Ramos (cell line): ENCODE data around the gene CREB3L1.

ENCODE experiments used
- in situ Hi-C: fragments of 300-500 bp; cut with MboI; formaldehyde crosslinking; loops from one replicate; pipeline ENCODE4 v1.14.3; 2022; ENCODE audit warnings: low sequenced_read_pairs; ENCODE audit not compliant: unreplicated experiment

The CREB3L1 gene

GRCh38 chr11:46337626-46338345, 60.3 kb downstream of the CREB3L1 start:
- in situ Hi-C loops, result no loop called here

DNA sequence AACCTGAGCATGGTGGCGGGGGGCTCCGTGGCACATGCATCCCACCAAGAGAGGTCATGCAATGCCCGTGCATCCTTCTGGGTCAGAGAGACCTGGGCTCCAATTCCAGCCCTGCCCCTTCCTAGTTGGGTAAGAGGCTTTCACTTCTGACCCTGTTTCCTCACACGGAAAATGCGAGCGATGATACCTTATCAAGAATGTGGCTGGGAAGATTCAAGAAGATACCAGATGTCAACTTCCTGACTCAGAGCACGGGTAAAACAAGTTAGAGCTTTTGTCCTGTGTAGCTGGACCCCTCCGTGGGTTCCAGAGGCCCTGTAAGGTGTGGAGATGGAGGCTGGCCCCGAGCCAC, 61.1 kb downstream of the CREB3L1 start:
- in situ Hi-C loops, result no loop called here

- in situ Hi-C loops, result no loop called here
These were observed 61.7 kb downstream of the CREB3L1 start for GRCh38 chr11:46338988-46339666.

DNA sequence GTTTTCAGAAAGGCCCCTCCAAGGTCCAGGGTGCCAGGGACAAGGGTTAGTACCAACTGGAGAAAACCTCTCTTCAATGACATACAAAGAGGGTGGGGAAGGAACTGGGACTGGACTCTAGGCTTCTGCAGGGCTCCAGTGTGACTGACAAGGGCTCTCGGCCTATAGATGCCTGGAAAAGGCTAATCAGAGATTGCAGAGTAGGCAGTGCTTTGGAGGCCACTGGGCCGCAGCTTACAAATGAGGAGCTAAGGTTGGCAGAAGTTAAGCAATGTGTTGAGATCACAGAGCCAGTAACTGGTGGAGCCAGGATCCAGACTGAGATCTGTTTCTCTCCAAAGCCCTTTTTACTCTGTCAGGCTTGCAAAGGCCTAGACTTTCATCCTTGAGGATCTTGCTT, 62.4 kb downstream of the CREB3L1 start:
- in situ Hi-C loops, result no loop called here

- in situ Hi-C loops, result no loop called here
These were observed 64.0 kb downstream of the CREB3L1 start for GRCh38 chr11:46341454-46341853.

GRCh38 chr11:46342239-46342638, 64.8 kb downstream of the CREB3L1 start:
- in situ Hi-C loops, result no loop called here

DNA sequence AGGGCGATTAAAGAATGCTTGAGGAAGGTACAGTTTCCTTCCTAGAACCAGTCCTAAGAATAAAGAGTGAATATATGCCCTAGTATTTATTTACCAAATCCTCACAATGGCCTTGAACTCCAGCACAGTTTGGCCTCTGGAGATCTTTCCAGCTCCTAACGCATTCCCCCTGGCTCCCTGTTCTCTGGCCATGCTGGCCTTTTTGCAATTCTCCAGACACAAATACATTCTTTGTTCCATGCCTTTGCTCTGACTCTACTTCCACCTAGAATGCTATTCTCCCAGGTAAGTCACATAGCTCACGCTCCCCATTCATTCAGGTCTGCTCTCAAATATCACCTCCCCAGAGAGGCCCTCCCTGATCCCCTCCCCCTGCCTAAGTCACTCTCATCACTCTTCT, 66.1 kb downstream of the CREB3L1 start:
- in situ Hi-C loops, result no loop called here

GRCh38 chr11:46345131-46345597, 67.7 kb downstream of the CREB3L1 start:
- in situ Hi-C loops, result no loop called here

- in situ Hi-C loops, result no loop called here
These were observed 68.5 kb downstream of the CREB3L1 start for GRCh38 chr11:46345881-46346484.

DNA sequence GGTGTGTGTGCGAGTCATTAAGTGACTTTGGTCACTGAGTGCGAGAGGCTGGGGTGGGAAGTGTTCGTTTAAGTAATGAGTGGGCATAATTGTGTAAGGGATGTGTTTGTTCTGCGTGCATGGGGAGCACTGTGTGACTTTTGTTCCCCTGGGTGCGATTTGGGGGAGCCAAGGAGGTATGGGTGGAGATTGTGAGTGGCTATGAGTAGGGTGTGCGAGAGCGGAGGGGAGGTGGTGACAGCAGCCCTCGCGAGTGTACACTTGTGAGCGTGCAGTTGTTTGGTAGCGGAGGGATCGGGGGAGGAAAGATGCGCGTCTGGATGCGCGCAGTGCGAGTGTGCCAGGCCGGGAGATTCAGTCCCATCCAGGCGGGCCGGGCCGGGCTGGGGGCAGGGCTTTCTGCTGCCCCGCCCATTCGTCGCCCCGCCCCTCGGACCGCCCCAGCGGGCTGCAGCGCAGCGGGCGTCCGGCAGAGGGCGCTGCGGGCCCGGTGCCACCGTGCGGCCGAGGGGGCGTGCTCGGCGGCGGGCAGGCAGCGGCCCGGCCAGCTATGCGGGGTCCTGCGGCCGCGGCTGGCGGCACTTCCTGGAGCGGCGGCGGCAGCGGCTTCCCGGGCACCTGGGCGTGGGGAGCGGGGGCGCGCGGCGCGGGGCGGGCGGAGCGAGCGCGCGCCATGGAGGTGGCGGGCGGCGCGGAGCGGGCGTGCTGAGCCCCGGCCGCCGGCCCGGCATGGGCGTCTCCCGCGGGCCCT, 69.6 kb downstream of the CREB3L1 start, which contains the start of gene DGKZ:
TSS of gene DGKZ (plus strand) at position 578 of the 751 bp plus-strand sequence. CDS start 197 bp downstream, outside the sequence.
- in situ Hi-C loops, result no loop called here

- in situ Hi-C loops, result no loop called here
These were observed 70.3 kb downstream of the CREB3L1 start for GRCh38 chr11:46347637-46348311.

DNA sequence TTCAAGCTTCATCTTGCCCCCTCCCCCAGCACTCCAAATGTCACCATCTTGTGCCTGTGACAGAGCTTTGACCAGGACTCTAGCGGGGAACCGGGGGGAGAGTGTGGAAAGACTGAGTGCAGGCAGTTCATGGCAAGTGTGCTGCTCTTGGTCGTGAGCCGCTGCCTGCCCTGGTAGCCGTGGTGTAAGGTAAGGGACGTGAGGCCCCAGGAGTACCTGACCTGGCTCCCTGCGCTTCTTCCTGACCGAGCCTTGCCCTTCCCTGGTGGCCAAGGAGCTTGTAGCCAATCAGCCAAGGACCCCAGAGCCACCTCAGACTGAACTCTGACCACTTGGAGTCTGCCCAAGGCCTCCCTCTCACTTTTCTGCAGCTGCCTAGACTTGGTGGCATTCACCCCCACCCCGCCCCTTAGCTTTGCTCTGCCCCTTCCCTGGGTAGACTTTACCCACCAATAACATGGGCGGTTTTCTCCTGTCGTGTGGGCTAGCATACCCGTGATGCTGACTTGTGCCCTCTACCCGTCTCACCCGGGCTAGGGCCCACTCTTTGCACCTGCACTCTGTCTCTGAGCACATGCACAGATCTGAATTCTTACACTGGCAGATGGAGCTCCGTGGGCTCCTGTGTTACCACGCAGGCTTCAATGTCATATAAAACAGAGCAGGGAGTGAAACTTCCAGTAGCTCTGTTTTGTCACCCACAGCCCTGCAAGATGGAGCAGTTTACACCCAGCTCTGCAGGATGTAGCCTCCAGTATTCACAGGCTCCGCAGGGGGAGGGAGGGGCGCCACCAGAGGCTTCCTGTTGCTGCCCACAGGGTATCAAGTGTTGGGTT, 71.3 kb downstream of the CREB3L1 start:
- in situ Hi-C loops, result no loop called here

- in situ Hi-C loops, result no loop called here
These were observed 73.2 kb downstream of the CREB3L1 start for GRCh38 chr11:46350695-46351094.

- in situ Hi-C loops, result no loop called here
These were observed 73.7 kb downstream of the CREB3L1 start for GRCh38 chr11:46351148-46351547.

DNA sequence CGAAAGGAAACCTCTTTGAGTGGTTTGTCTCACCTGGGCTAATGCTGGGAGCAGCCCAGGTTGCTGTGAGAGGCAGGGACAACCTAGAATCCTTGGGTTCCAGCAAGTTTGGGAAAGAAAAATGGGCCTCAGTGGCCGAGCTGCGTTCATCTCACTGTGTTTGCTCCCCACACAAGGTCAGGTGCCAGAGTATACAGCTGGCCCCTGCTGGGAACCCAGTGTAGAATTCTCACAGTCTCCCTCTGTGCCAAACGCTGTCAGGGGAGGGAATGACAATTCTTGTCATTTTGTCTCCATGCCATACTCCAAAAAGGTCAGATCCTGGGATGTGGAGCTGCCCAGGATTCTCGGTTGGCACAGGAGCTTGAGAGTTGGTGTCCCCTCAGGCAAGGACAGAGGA, 74.1 kb downstream of the CREB3L1 start:
- in situ Hi-C loops, result no loop called here

DNA sequence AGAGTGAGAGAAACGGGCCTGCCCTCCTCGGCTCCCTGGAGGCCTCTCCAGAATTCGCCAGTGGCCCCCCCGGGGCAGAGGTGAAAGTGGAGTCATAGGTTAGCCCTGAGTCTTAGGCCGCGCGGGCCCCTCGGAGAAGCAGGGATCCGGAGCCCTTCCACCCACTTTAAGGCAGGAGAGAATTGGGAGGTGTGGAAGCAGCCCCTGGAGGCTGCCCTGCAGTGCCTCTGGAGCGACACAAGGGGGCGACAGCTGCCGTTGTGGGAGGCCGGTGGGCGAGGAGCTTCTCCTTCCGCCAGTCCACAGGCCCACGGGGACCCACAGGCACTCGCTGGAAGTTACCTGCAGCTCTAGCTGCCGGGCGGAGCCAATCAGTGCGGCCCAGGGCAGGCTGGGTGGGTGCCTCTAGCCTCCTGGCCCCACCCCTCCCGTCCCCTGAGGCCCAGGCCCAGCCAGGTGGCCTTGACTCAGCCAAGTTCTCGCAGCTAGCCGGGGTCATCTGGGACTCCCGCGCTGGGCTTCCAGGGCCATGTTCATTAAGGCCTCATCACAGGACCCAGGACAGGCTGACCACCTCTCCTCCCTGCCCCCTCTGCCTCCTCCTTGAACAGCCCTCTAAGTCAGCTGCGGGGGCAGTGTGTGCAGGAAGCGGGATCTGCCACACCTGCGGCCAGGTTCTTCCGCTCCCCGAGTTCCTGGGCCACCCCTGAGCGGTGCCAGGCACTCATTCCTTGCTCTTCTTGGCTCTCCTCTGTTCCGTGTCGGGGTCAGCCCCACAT, 74.8 kb downstream of the CREB3L1 start:
- in situ Hi-C loops, result no loop called here

GRCh38 chr11:46353698-46354097, 76.2 kb downstream of the CREB3L1 start:
- in situ Hi-C loops, result no loop called here

- in situ Hi-C loops, result no loop called here
These were observed 79.5 kb downstream of the CREB3L1 start for GRCh38 chr11:46356924-46357482.
